HepG2 (cell line): ENCODE measurements around the gene SLX9. TPM values are rescaled to one million over a fixed set of nuclear protein-coding genes. Genes with fewer than 3 reads are reported as not detected.
A peak's percentile ranks its signal among the peaks of the same experiment; 100 is the strongest.

Experiments
- ARID2 ChIP-seq: sonication (generic); formaldehyde crosslinking; IDR thresholded peaks from 2 replicates; pipeline ENCODE4 v1.8.1; 2022; ENCODE audit warnings: mild to moderate bottlenecking, missing genetic modification reagents, borderline replicate concordance
- BCL6 ChIP-seq: IDR thresholded peaks from 2 replicates; pipeline ENCODE4 v1.6.1; 2016; ENCODE audit warnings: missing genetic modification reagents, missing compliant biosample characterization
- CENPX ChIP-seq: sonication (generic); formaldehyde crosslinking; IDR thresholded peaks from 2 replicates; pipeline ENCODE4 v1.9.0; 2021; ENCODE audit warnings: mild to moderate bottlenecking, missing genetic modification reagents, moderate library complexity
- GLMP ChIP-seq: sonication (generic); formaldehyde crosslinking; IDR thresholded peaks from 2 replicates; pipeline ENCODE4 v1.9.0; 2021; ENCODE audit warnings: missing genetic modification reagents, mild to moderate bottlenecking, borderline replicate concordance
- HDAC6 ChIP-seq: fragments of 200-600 bp; sonication (generic); IDR thresholded peaks from 2 replicates; pipeline ENCODE4 v1.7.0; 2017; ENCODE audit warnings: mild to moderate bottlenecking, antibody characterized with exemption, low read length, low read depth
- MED13 ChIP-seq: sonication (generic); formaldehyde crosslinking; IDR thresholded peaks from 2 replicates; pipeline ENCODE4 v1.5.0; 2020; ENCODE audit warnings: missing genetic modification reagents
- MTF1 ChIP-seq: sonication (generic); formaldehyde crosslinking; IDR thresholded peaks from 2 replicates; pipeline ENCODE4 v1.5.0; 2020; ENCODE audit warnings: missing genetic modification reagents
- SRY ChIP-seq: sonication (generic); formaldehyde crosslinking; IDR thresholded peaks from 2 replicates; pipeline ENCODE4 v1.8.0; 2022; ENCODE audit warnings: mild to moderate bottlenecking, missing genetic modification reagents
- TBL1XR1 ChIP-seq: fragments of 150-350 bp; IDR thresholded peaks from 2 replicates; pipeline ENCODE4 v1.6.1; 2014; ENCODE audit warnings: borderline replicate concordance, low read length; ENCODE audit not compliant: partially characterized antibody
- TERF1 ChIP-seq: sonication (generic); formaldehyde crosslinking; IDR thresholded peaks from 2 replicates; pipeline ENCODE4 v1.8.0; 2022; ENCODE audit warnings: mild to moderate bottlenecking, missing genetic modification reagents, moderate library complexity
- ZBTB14 ChIP-seq: sonication (generic); formaldehyde crosslinking; IDR thresholded peaks from 2 replicates; pipeline ENCODE4 v1.4.0; 2020; ENCODE audit warnings: missing genetic modification reagents
- ZMAT3 ChIP-seq: sonication (generic); formaldehyde crosslinking; conservative IDR thresholded peaks from 2 replicates; pipeline ENCODE4 v1.7.0; 2021; ENCODE audit warnings: missing genetic modification reagents
- ZNF333 ChIP-seq: sonication (generic); formaldehyde crosslinking; IDR thresholded peaks from 2 replicates; pipeline ENCODE4 v1.4.0; 2020; ENCODE audit warnings: mild to moderate bottlenecking, missing genetic modification reagents, borderline replicate concordance
- ZNF362 ChIP-seq: sonication (generic); formaldehyde crosslinking; IDR thresholded peaks from 2 replicates; pipeline ENCODE4 v1.4.0; 2020; ENCODE audit warnings: missing genetic modification reagents, mild to moderate bottlenecking, borderline replicate concordance
- ZNF431 ChIP-seq: sonication (generic); formaldehyde crosslinking; IDR thresholded peaks from 2 replicates; pipeline ENCODE4 v1.9.0; 2022; ENCODE audit warnings: missing genetic modification reagents, low read depth, mild to moderate bottlenecking, borderline replicate concordance
- ZNF557 ChIP-seq: sonication (generic); formaldehyde crosslinking; IDR thresholded peaks from 2 replicates; pipeline ENCODE4 v1.4.0; 2020; ENCODE audit warnings: missing genetic modification reagents
- polyA plus RNA-seq, 8 experiments: library from polyadenylated mRNA; depleted of rRNA in 3 of 8; stranded (reverse) in 7 of 8; unstranded in 1 of 8; fragments of >200 nt; fragmentation: Illumina TruSeq in 4 of 8; extraction: Trizol in 4 of 8; gene quantifications; 2 replicates each; pipeline versions ENCODE4 v1.2.1 to v1.2.3, GENCODE V29; 2011 to 2016; ENCODE audit warnings: low read depth in 4 of 8, missing spikeins in 1 of 8, mixed read lengths in 1 of 8; ENCODE audit not compliant: insufficient read depth in 1 of 8
- total RNA-seq, 5 experiments: library from RNA; depleted of rRNA; stranded (reverse); fragments of >200 nt; fragmentation: Illumina TruSeq; extraction: Trizol; gene quantifications; 2 replicates each; pipeline ENCODE4 v1.2.3, GENCODE V29; 2016; ENCODE audit warnings: low read depth in 1 of 5
- TF ChIP-seq, protein P1 (sequence below): sonication (generic); formaldehyde crosslinking; IDR thresholded peaks from 2 replicates; pipeline ENCODE4 v1.5.1; 2020; ENCODE audit warnings: missing genetic modification reagents, mild to moderate bottlenecking, borderline replicate concordance

SLX9 gene
- total and polyA plus RNA-seq, 2 of the 13 experiments (the other 11 are each of a cell fraction or from before 2014, with no cell fraction given), result 21.0 to 47.1 TPM

- TF ChIP-seq ZBTB14 (CRISPR knock-in tag) (no peak), HDAC6 (no peak), GLMP (CRISPR knock-in tag) (no peak), TERF1 (no peak), MED13 (CRISPR knock-in tag) (no peak), BCL6 (CRISPR knock-in tag) (no peak; the same call in 1 of the 2 replicates), TBL1XR1 (no peak), ZNF431 (CRISPR knock-in tag) (no peak), ZMAT3 (CRISPR knock-in tag) (0 out of 2 replicates have a peak, but pooled peaks have one; percentile 21), ZNF333 (CRISPR knock-in tag) (no peak), ARID2 (CRISPR knock-in tag) (no peak), SRY (no peak), CENPX (CRISPR knock-in tag) (no peak), ZNF557 (CRISPR knock-in tag) (no peak), ZNF362 (CRISPR knock-in tag) (no peak), MTF1 (CRISPR knock-in tag) (no peak)
- TF ChIP-seq, protein P1, sequence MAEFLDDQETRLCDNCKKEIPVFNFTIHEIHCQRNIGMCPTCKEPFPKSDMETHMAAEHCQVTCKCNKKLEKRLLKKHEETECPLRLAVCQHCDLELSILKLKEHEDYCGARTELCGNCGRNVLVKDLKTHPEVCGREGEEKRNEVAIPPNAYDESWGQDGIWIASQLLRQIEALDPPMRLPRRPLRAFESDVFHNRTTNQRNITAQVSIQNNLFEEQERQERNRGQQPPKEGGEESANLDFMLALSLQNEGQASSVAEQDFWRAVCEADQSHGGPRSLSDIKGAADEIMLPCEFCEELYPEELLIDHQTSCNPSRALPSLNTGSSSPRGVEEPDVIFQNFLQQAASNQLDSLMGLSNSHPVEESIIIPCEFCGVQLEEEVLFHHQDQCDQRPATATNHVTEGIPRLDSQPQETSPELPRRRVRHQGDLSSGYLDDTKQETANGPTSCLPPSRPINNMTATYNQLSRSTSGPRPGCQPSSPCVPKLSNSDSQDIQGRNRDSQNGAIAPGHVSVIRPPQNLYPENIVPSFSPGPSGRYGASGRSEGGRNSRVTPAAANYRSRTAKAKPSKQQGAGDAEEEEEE, result no peak
Measured at GRCh38 chr21:44984428-44984791, 44.6 kb downstream of the SLX9 start (continued).
